Osteocyte (in vitro differentiated cells): Measurements from ENCODE around the gene UBR4. TPM values are rescaled to one million over a fixed set of nuclear protein-coding genes. Genes with fewer than 3 reads are reported as not detected.

Experiments used
- DNase-seq: peaks from one replicate; pipeline ENCODE4 v3.0.0; 2021; ENCODE audit warnings: mixed read lengths; ENCODE audit not compliant: unreplicated experiment; ENCODE audit errors: extremely low spot score
- H3K27ac Mint-ChIP-seq: one replicate; pipeline ENCODE4 v1.8.0; 2021; ENCODE audit warnings: mild to moderate bottlenecking, mixed read lengths; ENCODE audit not compliant: unreplicated experiment
- H3K27me3 Mint-ChIP-seq: one replicate; pipeline ENCODE4 v1.8.0; 2021; ENCODE audit warnings: mixed read lengths; ENCODE audit not compliant: unreplicated experiment
- H3K36me3 Mint-ChIP-seq: one replicate; pipeline ENCODE4 v1.8.0; 2021; ENCODE audit warnings: mixed read lengths; ENCODE audit not compliant: unreplicated experiment
- H3K4me1 Mint-ChIP-seq: one replicate; pipeline ENCODE4 v1.8.0; 2021; ENCODE audit warnings: mixed read lengths; ENCODE audit not compliant: unreplicated experiment
- H3K4me3 Mint-ChIP-seq: one replicate; pipeline ENCODE4 v1.8.0; 2021; ENCODE audit warnings: mild to moderate bottlenecking, moderate library complexity, mixed read lengths; ENCODE audit not compliant: unreplicated experiment
- H3K9me3 Mint-ChIP-seq: one replicate; pipeline ENCODE4 v1.8.0; 2021; ENCODE audit warnings: mixed read lengths; ENCODE audit not compliant: unreplicated experiment
- total RNA-seq: library from RNA; stranded (reverse); gene quantifications from 2 replicates; pipeline ENCODE4 v1.2.1, GENCODE V29; 2021
- TF ChIP-seq, protein P1 (sequence below): fragments of 200-600 bp; sonication (generic); IDR thresholded peaks from 2 replicates; pipeline ENCODE4 v1.5.0; 2021; ENCODE audit warnings: antibody characterized with exemption, mild to moderate bottlenecking, moderate library complexity

UBR4 gene
- total RNA-seq, 1 donor from 2014 or later = 161 TPM

DNA sequence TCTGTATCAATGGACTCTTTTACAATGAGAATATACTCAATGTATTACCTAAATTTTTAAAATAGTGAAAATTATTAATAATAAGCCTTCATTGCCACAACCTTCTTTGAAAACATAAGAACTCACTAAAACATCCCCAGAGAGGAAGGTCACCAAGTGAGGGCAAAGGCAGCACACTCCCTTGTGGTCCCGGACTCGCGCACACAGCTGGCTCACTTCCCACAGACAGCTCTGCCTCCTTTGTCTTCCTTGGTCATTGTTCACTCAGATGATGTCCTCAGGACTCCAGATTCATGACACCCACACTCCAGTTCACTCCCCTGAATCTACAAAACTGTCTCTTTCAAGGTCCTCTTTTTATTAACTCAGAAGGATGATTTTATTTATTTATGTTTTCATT, 19.2 kb upstream of the UBR4 start:
- TF ChIP-seq, protein P1, sequence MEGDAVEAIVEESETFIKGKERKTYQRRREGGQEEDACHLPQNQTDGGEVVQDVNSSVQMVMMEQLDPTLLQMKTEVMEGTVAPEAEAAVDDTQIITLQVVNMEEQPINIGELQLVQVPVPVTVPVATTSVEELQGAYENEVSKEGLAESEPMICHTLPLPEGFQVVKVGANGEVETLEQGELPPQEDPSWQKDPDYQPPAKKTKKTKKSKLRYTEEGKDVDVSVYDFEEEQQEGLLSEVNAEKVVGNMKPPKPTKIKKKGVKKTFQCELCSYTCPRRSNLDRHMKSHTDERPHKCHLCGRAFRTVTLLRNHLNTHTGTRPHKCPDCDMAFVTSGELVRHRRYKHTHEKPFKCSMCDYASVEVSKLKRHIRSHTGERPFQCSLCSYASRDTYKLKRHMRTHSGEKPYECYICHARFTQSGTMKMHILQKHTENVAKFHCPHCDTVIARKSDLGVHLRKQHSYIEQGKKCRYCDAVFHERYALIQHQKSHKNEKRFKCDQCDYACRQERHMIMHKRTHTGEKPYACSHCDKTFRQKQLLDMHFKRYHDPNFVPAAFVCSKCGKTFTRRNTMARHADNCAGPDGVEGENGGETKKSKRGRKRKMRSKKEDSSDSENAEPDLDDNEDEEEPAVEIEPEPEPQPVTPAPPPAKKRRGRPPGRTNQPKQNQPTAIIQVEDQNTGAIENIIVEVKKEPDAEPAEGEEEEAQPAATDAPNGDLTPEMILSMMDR = no peak
- H3K27me3 Mint-ChIP-seq = no peaks in the 10 kb centered on the region
- no peak overlapping the region for H3K4me3 Mint-ChIP-seq
- peaks cover 8% of the 10 kb centered on the region for H3K4me1 Mint-ChIP-seq
- peaks cover 52% of the 10 kb centered on the region for H3K36me3 Mint-ChIP-seq
- H3K27ac Mint-ChIP-seq = no peak overlapping the region
- no peak for DNase-seq
- no peaks in the 10 kb centered on the region for H3K9me3 Mint-ChIP-seq

DNA sequence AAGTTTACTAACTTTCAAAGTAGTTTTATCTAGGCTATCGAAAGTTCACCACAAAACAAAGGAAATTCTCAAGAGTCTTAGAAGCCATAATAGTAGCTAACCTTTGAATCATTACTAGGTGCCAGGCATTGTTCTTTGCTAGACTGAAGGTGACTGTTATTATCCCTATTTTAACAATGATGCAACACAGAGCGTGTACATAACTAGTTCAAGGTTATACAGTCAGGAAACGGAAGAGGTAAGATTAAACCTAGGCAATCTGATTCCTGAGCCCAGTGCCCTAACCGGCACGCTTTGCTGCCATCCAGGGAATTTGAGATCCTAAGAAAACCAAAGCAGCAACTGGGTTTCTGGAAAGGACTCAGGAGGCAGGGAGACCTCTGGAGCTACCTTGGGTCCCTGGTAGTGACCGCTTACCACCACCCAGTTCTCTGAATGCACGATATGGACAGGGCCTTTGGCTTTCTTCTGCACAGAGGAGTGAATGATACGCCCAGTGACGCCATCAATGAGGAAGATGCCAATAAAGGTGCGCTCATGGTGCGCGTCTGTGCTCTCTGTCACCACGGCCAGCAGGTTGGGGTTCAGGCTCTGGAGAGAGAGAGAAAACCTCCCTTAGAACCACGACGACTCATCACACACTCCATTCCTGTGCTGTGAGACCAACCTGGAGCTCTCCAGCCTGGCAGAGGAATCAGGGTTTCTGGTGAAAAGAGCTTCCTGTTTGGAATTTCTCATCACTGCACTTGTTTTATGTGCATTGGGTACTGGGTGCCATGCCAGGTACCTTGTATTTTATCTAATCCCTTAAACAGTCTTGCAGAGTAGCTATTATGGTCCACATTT, 13.1 kb upstream of the UBR4 start:
- H3K4me1 Mint-ChIP-seq = no peaks in the 10 kb centered on the region
- peaks cover 49% of the 10 kb centered on the region for H3K36me3 Mint-ChIP-seq
- H3K27ac Mint-ChIP-seq = no peak overlapping the region
- H3K4me3 Mint-ChIP-seq = no peak overlapping the region
- TF ChIP-seq, protein P1 = no peak
- no peak for DNase-seq
- H3K27me3 Mint-ChIP-seq = no peaks in the 10 kb centered on the region
- H3K9me3 Mint-ChIP-seq = no peaks in the 10 kb centered on the region

DNA sequence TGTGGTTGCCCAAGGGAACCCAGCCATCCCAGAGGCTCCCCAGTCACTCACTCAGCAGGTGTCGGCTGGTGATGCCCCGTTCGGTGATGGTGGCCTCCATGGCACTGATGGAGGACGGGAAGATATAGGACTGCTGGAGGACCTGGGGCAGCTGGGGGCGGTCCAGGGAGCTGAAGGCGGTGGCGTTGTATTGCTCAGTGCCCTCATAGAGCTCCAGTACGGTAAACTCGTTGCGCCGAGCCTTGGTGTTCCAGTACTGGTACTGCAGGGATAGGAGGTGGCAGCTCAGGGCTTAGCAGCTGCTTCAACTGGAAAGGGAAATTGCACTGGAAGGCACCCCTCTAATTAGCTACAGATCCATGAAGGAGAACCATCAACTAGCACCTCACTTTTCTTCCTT, 12.5 kb upstream of the UBR4 start:
- no peak overlapping the region for H3K27ac Mint-ChIP-seq
- H3K4me1 Mint-ChIP-seq = no peaks in the 10 kb centered on the region
- no peaks in the 10 kb centered on the region for H3K27me3 Mint-ChIP-seq
- TF ChIP-seq, protein P1 = no peak
- no peak for DNase-seq
- H3K9me3 Mint-ChIP-seq = no peaks in the 10 kb centered on the region
- H3K36me3 Mint-ChIP-seq = peaks cover 52% of the 10 kb centered on the region
- no peak overlapping the region for H3K4me3 Mint-ChIP-seq

DNA sequence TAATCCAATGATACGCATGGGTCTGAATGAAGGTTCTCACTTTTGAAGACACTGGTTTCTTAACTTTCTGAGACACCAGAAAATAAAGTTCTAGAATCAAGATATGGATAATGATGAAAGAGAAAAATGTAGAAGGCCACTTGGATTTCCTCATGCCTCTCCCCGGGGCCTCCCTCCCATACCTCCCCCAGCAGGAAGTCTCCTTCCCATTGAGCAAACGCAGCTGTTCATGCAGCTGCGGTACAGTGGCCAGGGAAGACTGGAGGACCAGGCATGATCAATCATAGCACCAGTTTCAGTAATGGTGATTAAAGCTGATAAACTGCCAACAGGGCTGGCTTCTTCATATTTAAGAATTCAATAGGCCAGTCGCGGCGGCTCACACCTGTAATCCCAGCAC, 10.9 kb upstream of the UBR4 start:
- H3K4me3 Mint-ChIP-seq = no peak overlapping the region
- H3K36me3 Mint-ChIP-seq = peaks cover 56% of the 10 kb centered on the region
- TF ChIP-seq, protein P1 = no peak
- DNase-seq = no peak
- H3K4me1 Mint-ChIP-seq = no peaks in the 10 kb centered on the region
- no peak overlapping the region for H3K27ac Mint-ChIP-seq
- H3K9me3 Mint-ChIP-seq = no peaks in the 10 kb centered on the region
- no peaks in the 10 kb centered on the region for H3K27me3 Mint-ChIP-seq

DNA sequence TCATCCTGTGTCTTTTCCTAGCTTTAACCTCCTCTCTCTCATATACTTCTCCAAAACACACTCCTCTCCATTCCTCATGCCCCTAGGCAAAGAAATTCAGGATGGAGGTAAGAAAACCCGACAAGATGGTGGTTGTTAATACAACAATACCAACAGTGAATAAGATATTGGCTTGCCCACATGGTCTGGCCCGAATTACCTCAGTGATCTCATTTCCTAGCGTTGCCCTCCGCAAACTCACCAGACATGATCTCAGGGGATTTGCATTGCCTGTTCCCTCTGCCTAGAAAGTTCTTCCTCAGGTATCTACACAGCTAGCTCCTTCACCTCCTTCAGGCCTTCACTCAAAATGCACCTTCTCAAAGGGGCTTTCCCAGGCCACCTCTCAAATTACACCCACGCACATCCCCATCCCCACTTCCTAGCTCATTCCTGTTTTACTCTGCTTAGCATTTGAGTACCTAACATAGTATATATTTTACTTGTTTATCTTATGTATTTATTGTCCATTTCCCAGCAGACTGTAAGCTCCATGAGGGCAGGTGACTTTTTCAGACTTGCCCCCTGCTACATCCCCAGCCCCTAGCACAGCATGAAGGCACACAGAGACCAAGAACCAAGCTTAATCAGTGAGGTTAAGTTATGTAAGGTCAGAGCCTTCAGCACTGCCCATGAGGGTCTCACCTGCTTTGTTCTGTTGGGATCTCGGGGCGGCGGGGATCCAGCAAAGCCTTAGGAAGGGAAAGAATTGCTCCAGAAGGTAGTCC, 10.2 kb upstream of the UBR4 start:
- peaks cover 51% of the 10 kb centered on the region for H3K36me3 Mint-ChIP-seq
- H3K9me3 Mint-ChIP-seq = no peaks in the 10 kb centered on the region
- H3K27me3 Mint-ChIP-seq = no peaks in the 10 kb centered on the region
- no peaks in the 10 kb centered on the region for H3K4me1 Mint-ChIP-seq
- no peak overlapping the region for H3K4me3 Mint-ChIP-seq
- no peak overlapping the region for H3K27ac Mint-ChIP-seq
- no peak for DNase-seq
- TF ChIP-seq, protein P1 = no peak
